A549 (cell line): ENCODE data around the gene P3R3URF.

Source experiments
- CEBPB ChIP-seq, 2 experiments: fragments of >200 bp in 1 of 2; sonication (Bioruptor Twin) in 1 of 2; formaldehyde crosslinking in 1 of 2; IDR thresholded peaks; 2 replicates each; pipeline ENCODE4 v1.6.1; 2012 to 2016
- CTCF ChIP-seq: fragments of >200 bp; sonication (Bioruptor Twin); formaldehyde crosslinking; IDR thresholded peaks from 3 replicates; pipeline ENCODE4 v1.5.1; 2016
- EP300 ChIP-seq, 2 experiments: fragments of >200 bp; sonication (Bioruptor Twin); formaldehyde crosslinking; IDR thresholded peaks; 2 replicates in 1 of 2; 3 replicates in 1 of 2; pipeline ENCODE4 v1.6.1; 2016 to 2017
- FOSB ChIP-seq: fragments of 250-450 bp; sonication (Bioruptor Pico); IDR thresholded peaks from 2 replicates; pipeline ENCODE4 v1.5.0; 2020; ENCODE audit warnings: mild to moderate bottlenecking, moderate library complexity
- MAZ ChIP-seq: fragments of 150-350 bp; IDR thresholded peaks from 2 replicates; pipeline ENCODE4 v1.6.1; 2014; ENCODE audit warnings: antibody characterized with exemption, low read depth, low read length, borderline replicate concordance
- PHF8 ChIP-seq: fragments of 200-600 bp; sonication (generic); IDR thresholded peaks from 2 replicates; pipeline ENCODE4 v1.6.1; 2016; ENCODE audit warnings: low read depth, mild to moderate bottlenecking, antibody characterized with exemption, moderate library complexity, borderline replicate concordance
- POLR2A ChIP-seq: IDR thresholded peaks from 2 replicates; pipeline ENCODE4 v1.6.1; 2012; ENCODE audit warnings: mild to moderate bottlenecking, low read length
- RAD21 ChIP-seq, 2 experiments: fragments of >200 bp in 1 of 2; sonication (Bioruptor Twin) in 1 of 2; formaldehyde crosslinking in 1 of 2; IDR thresholded peaks in 1 of 2; conservative IDR thresholded peaks in 1 of 2; 2 replicates in 1 of 2; 3 replicates in 1 of 2; pipeline ENCODE4 v1.6.1; 2012 to 2018; ENCODE audit warnings: inconsistent platforms in 1 of 2
- REST ChIP-seq: fragments of 200-600 bp; sonication (generic); IDR thresholded peaks from 2 replicates; pipeline ENCODE4 v1.6.1; 2016; ENCODE audit warnings: antibody characterized with exemption, mild to moderate bottlenecking, moderate library complexity
- TF ChIP-seq, protein P1 (sequence below): IDR thresholded peaks from 2 replicates; pipeline ENCODE4 v1.6.1; 2012

- TF ChIP-seq POLR2A (no peak), EP300 (IDR thresholded peaks at IDR 0.05) (no peak), FOSB (no peak), PHF8 (no peak), CTCF (no peak), MAZ (no peak), CEBPB (IDR thresholded peaks at IDR 0.05) (no peak), RAD21 (conservative IDR thresholded peaks at IDR 0.05 in 1 of 2, IDR thresholded peaks at IDR 0.05 in 1 of 2) (no peak), REST (no peak)
- TF ChIP-seq, protein P1, sequence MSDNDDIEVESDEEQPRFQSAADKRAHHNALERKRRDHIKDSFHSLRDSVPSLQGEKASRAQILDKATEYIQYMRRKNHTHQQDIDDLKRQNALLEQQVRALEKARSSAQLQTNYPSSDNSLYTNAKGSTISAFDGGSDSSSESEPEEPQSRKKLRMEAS, result no peak
Observed at GRCh38 chr1:46205141-46205540, 28.9 kb upstream of the P3R3URF start.
